Measurements from ENCODE around the gene ACTR10.

ACTR10 gene

DNA sequence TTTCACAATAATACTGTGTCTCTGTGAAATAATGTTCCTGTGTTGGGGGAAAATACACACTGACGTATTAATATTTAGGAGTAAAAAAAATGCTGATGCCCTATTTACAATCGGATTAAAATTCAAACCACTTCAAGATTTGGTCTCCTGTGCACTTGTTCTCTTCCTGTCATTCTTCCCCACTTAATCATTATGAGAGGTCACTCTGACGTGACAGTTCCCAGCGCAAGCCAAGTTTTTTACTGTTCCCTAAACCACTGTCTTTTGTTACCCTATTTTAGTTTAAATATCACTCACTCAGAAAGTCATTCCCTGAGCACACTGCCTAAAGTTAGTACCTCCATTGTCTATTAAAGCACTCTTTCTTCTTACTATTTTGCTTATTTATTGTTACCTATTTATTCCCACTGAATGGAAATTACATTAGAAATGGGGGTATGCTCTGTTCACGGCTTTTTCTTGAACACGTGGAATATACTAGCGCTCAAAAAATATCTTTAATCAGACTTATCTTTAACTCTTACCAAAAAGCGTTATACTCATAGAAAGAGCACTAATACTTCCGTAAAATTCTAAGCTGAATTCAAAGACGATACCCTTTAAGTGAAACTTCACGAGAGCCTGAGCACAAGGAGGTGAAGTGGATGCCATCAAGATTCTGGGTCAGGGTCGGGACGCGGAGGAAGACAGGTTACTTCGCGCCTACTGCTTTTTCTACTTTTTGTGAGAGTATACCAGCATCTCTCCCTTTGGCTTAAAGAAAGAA lies 44.0 kb downstream of the ACTR10 start:
- H3K9me3 ChIP-seq (ENCODE audit: insufficient read depth, low read depth, low read length): no peaks in the 10 kb centered on the region
- H3K4ac ChIP-seq (ENCODE audit: low read depth, low read length): no peak overlapping the region
- DNase-seq: peak in 1 of 2 donors; percentile 49
- no peak overlapping the region for H3K23ac ChIP-seq (ENCODE audit: low read length)
- no peak overlapping the region for H4K91ac ChIP-seq (ENCODE audit: low read depth, low read length)
- H3K27ac ChIP-seq (ENCODE audit: low read depth, low read length): no peak overlapping the region
- no peak overlapping the region for H3K18ac ChIP-seq (ENCODE audit: low read length)
- H3K27me3 ChIP-seq (ENCODE audit: insufficient read depth, low read length): no peaks in the 10 kb centered on the region
- WGBS (ENCODE audit: extremely low coverage, insufficient coverage, insufficient read length): no CpG with 5 or more reads among the region's 16 CpGs
- H2AK5ac ChIP-seq (ENCODE audit: low read length): no peak overlapping the region
- H3K4me1 ChIP-seq (ENCODE audit: control insufficient read depth in 1 of 2, insufficient read depth in 2 of 2, low read length in 2 of 2): peaks cover under 1 to 1% of the 10 kb centered on the region in 2 experiments
- no peak overlapping the region for H3K9ac ChIP-seq (ENCODE audit: low read length)
- no peak overlapping the region for H2BK120ac ChIP-seq (ENCODE audit: insufficient read depth, low read length, poor library complexity)
- peak overlapping the region; percentile 72 for H4K12ac ChIP-seq (ENCODE audit: low read depth, low read length)
- H3K79me2 ChIP-seq (ENCODE audit: control insufficient read depth, insufficient read depth, low read length, poor library complexity): peaks cover 11% of the 10 kb centered on the region
- peaks cover 3 to 5% of the 10 kb centered on the region in 2 experiments for H3K36me3 ChIP-seq (ENCODE audit: control insufficient read depth in 1 of 2, insufficient read depth in 2 of 2, low read length in 2 of 2)
- H3K4me2 ChIP-seq (ENCODE audit: low read length): peak overlapping the region; percentile 61
- H3K79me1 ChIP-seq (ENCODE audit: low read length): peaks cover 6% of the 10 kb centered on the region
- H2AFZ ChIP-seq (ENCODE audit: insufficient read depth, low read length, poor library complexity): no peak overlapping the region
- H4K8ac ChIP-seq (ENCODE audit: low read depth, low read length): no peak overlapping the region
- no peak overlapping the region for H2BK5ac ChIP-seq (ENCODE audit: low read depth, low read length, poor library complexity)
- no peak overlapping the region for H2BK12ac ChIP-seq (ENCODE audit: low read length)
- H3K4me3 ChIP-seq (ENCODE audit: low read depth, low read length): peak overlapping the region; percentile 61
- no peak overlapping the region for H3K14ac ChIP-seq (ENCODE audit: low read length)

DNA sequence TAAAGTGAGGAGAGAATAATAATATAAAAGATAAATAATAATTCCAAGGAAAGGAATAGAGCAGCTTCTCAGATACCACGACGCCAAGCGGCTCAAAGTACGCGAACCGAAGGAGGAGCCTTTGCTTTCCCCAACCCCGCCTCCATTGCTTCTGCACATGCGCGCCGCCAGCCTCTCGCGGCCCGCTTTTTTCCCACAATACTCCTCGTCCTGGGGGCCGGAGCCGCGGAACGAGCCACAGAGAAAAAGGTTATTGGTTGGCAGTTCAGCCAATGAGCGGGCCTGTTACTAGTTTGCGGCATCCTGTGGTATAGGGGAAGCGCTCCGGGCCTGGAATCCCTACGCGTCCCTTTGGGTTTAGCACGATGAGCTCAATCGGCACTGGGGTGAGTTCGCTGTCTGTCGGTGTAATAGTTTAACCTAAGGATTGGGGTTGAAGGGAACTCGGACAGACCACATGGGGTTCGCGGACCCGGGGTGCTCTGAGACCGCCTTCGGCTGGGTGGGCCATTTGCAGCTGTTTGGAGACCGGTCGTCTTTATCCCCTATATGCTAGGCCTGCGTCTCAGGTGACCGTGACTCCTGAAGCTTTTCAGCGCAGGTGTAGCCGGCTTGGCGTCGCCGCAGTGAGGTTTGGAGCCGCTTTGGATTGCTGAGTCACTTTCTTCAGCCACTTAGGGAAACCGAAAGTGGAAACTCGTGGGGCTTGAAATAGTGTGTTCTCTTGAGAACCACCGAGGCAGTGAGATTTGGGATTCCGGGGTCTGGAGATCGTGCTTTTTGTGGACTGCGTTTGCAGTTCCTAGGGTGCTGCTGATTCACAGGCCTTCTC lies 44.8 kb downstream of the ACTR10 start, which contains the start of gene PSMA3:
TSS of gene PSMA3 (plus strand) at position 288 of the 832 bp plus-strand sequence. CDS start at position 366, 78 bp downstream.
- Histone ChIP-seq H2AK5ac (ENCODE audit: low read length) (peak within 1 kb of the TSS; percentile 62), H3K4me3 (ENCODE audit: low read depth, low read length) (peak within 1 kb of the TSS; percentile 85), H2BK12ac (ENCODE audit: low read length) (no peak within 1 kb of the TSS), H3K4me2 (ENCODE audit: low read length) (peak within 1 kb of the TSS; percentile 61), H3K27me3 (ENCODE audit: insufficient read depth, low read length) (no peaks in the 10 kb centered on the region), H3K4me1 (ENCODE audit: control insufficient read depth in 1 of 2, insufficient read depth in 2 of 2, low read length in 2 of 2) (no peaks in the 10 kb centered on the region), H3K79me1 (ENCODE audit: low read length) (peaks cover 5% of the 10 kb centered on the region), H3K79me2 (ENCODE audit: control insufficient read depth, insufficient read depth, low read length, poor library complexity) (peaks cover 11% of the 10 kb centered on the region), H3K4ac (ENCODE audit: low read depth, low read length) (peak within 1 kb of the TSS; percentile 74), H4K8ac (ENCODE audit: low read depth, low read length) (peak within 1 kb of the TSS; percentile 96), H3K9me3 (ENCODE audit: insufficient read depth, low read depth, low read length) (no peaks in the 10 kb centered on the region), H2BK120ac (ENCODE audit: insufficient read depth, low read length, poor library complexity) (peak within 1 kb of the TSS; percentile 76), H3K27ac (ENCODE audit: low read depth, low read length) (peak within 1 kb of the TSS; percentile 70), H2AFZ (ENCODE audit: insufficient read depth, low read length, poor library complexity) (peak within 1 kb of the TSS; percentile 90), H3K23ac (ENCODE audit: low read length) (no peak within 1 kb of the TSS), H4K91ac (ENCODE audit: low read depth, low read length) (peak within 1 kb of the TSS; percentile 97), H4K12ac (ENCODE audit: low read depth, low read length) (peak within 1 kb of the TSS; percentile 97), H3K36me3 (ENCODE audit: control insufficient read depth in 1 of 2, insufficient read depth in 2 of 2, low read length in 2 of 2) (peaks cover 5 to 8% of the 10 kb centered on the region in 2 experiments), H3K18ac (ENCODE audit: low read length) (peak within 1 kb of the TSS; percentile 93), H3K9ac (ENCODE audit: low read length) (peak within 1 kb of the TSS; percentile 94), H2BK5ac (ENCODE audit: low read depth, low read length, poor library complexity) (peak within 1 kb of the TSS; percentile 93), H3K14ac (ENCODE audit: low read length) (peak within 1 kb of the TSS; percentile 92)
- WGBS (ENCODE audit: extremely low coverage, insufficient coverage, insufficient read length): no CpG with 5 or more reads among the region's 50 CpGs
- DNase-seq: peak; percentile 98 to 99

DNA sequence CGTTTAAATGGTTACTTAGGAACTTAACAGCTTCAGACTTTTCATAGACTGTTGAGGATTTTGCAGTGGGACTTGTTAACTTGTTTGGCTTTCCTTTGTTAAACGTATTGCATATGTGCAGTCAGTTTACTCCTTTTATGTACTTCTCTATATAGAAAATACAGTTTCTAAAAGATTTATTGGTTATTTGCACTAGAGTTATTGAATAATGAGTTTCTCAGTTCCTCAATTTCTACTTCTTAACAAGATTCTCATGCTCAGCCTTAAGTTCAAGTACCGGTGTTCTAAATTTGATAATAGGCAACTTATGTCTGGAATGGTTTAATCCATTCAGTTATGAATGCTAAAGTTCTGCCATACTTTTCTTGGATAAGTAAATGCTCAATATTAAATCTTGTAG lies 45.6 kb downstream of the ACTR10 start:
- no peak overlapping the region for H2AK5ac ChIP-seq (ENCODE audit: low read length)
- peaks cover 11% of the 10 kb centered on the region for H3K79me2 ChIP-seq (ENCODE audit: control insufficient read depth, insufficient read depth, low read length, poor library complexity)
- H4K91ac ChIP-seq (ENCODE audit: low read depth, low read length): no peak overlapping the region
- no peaks in the 10 kb centered on the region for H3K4me1 ChIP-seq (ENCODE audit: control insufficient read depth in 1 of 2, insufficient read depth in 2 of 2, low read length in 2 of 2)
- WGBS (ENCODE audit: extremely low coverage, insufficient coverage, insufficient read length): no CpG with 5 or more reads among the region's 3 CpGs
- H2BK5ac ChIP-seq (ENCODE audit: low read depth, low read length, poor library complexity): no peak overlapping the region
- H3K23ac ChIP-seq (ENCODE audit: low read length): no peak overlapping the region
- peak in 1 of 2 donors; percentile 21 for DNase-seq
- no peak overlapping the region for H2BK120ac ChIP-seq (ENCODE audit: insufficient read depth, low read length, poor library complexity)
- H3K4me2 ChIP-seq (ENCODE audit: low read length): peak overlapping the region; percentile 60
- H3K18ac ChIP-seq (ENCODE audit: low read length): no peak overlapping the region
- no peaks in the 10 kb centered on the region for H3K27me3 ChIP-seq (ENCODE audit: insufficient read depth, low read length)
- no peak overlapping the region for H2BK12ac ChIP-seq (ENCODE audit: low read length)
- H3K27ac ChIP-seq (ENCODE audit: low read depth, low read length): no peak overlapping the region
- peaks cover 5% of the 10 kb centered on the region for H3K79me1 ChIP-seq (ENCODE audit: low read length)
- H4K12ac ChIP-seq (ENCODE audit: low read depth, low read length): no peak overlapping the region
- no peak overlapping the region for H3K4me3 ChIP-seq (ENCODE audit: low read depth, low read length)
- H3K9me3 ChIP-seq (ENCODE audit: insufficient read depth, low read depth, low read length): no peaks in the 10 kb centered on the region
- no peak overlapping the region for H3K14ac ChIP-seq (ENCODE audit: low read length)
- H2AFZ ChIP-seq (ENCODE audit: insufficient read depth, low read length, poor library complexity): no peak overlapping the region
- H3K9ac ChIP-seq (ENCODE audit: low read length): no peak overlapping the region
- no peak overlapping the region for H3K4ac ChIP-seq (ENCODE audit: low read depth, low read length)
- H3K36me3 ChIP-seq (ENCODE audit: control insufficient read depth in 1 of 2, insufficient read depth in 2 of 2, low read length in 2 of 2): peaks cover 5 to 11% of the 10 kb centered on the region in 2 experiments
- H4K8ac ChIP-seq (ENCODE audit: low read depth, low read length): no peak overlapping the region

DNA sequence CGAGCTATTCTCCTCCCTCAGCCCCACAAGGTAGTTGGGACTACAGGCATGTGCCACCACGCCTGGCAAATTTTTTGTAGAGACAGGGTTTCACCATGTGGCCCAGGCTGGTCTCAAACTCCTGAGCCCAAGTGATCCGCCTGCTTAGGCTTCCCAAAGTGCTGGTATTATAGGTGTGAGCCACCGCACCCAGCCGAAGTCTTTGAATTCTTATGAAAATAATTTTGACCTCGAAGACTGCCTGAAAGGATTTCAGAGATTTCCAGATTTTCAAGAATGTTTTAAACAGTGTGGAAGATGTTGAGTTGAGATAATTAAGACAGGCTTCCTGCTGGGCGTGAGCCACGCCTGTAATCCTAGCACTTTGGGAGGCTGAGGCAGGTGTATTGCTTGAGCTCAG lies 49.7 kb downstream of the ACTR10 start:
- H3K9ac ChIP-seq (ENCODE audit: low read length): no peak overlapping the region
- no peak overlapping the region for H3K4me2 ChIP-seq (ENCODE audit: low read length)
- no peak overlapping the region for H2AFZ ChIP-seq (ENCODE audit: insufficient read depth, low read length, poor library complexity)
- peak overlapping the region; percentile 87 for H3K4ac ChIP-seq (ENCODE audit: low read depth, low read length)
- H4K12ac ChIP-seq (ENCODE audit: low read depth, low read length): no peak overlapping the region
- no peaks in the 10 kb centered on the region for H3K27me3 ChIP-seq (ENCODE audit: insufficient read depth, low read length)
- H3K18ac ChIP-seq (ENCODE audit: low read length): no peak overlapping the region
- H2BK12ac ChIP-seq (ENCODE audit: low read length): no peak overlapping the region
- H3K4me3 ChIP-seq (ENCODE audit: low read depth, low read length): no peak overlapping the region
- no peak overlapping the region for H2BK120ac ChIP-seq (ENCODE audit: insufficient read depth, low read length, poor library complexity)
- no peak overlapping the region for H2BK5ac ChIP-seq (ENCODE audit: low read depth, low read length, poor library complexity)
- H3K79me1 ChIP-seq (ENCODE audit: low read length): peaks cover 5% of the 10 kb centered on the region
- no peak overlapping the region for H3K27ac ChIP-seq (ENCODE audit: low read depth, low read length)
- H4K91ac ChIP-seq (ENCODE audit: low read depth, low read length): no peak overlapping the region
- peak; percentile 82 to 95 for DNase-seq
- no peak overlapping the region for H4K8ac ChIP-seq (ENCODE audit: low read depth, low read length)
- peaks cover 21 to 24% of the 10 kb centered on the region in 2 experiments for H3K36me3 ChIP-seq (ENCODE audit: control insufficient read depth in 1 of 2, insufficient read depth in 2 of 2, low read length in 2 of 2)
- no peaks in the 10 kb centered on the region for H3K9me3 ChIP-seq (ENCODE audit: insufficient read depth, low read depth, low read length)
- no peaks in the 10 kb centered on the region for H3K4me1 ChIP-seq (ENCODE audit: control insufficient read depth in 1 of 2, insufficient read depth in 2 of 2, low read length in 2 of 2)
- no peak overlapping the region for H3K14ac ChIP-seq (ENCODE audit: low read length)
- no peak overlapping the region for H2AK5ac ChIP-seq (ENCODE audit: low read length)
- H3K23ac ChIP-seq (ENCODE audit: low read length): no peak overlapping the region
- peaks cover 11% of the 10 kb centered on the region for H3K79me2 ChIP-seq (ENCODE audit: control insufficient read depth, insufficient read depth, low read length, poor library complexity)
- WGBS (ENCODE audit: extremely low coverage, insufficient coverage, insufficient read length): no CpG with 5 or more reads among the region's 8 CpGs
